Right ventricle myocardium inferior (tissue), 1 donor: ENCODE results near the gene SARS2. TPM values are rescaled to one million over a fixed set of nuclear protein-coding genes. Genes with fewer than 3 reads are reported as not detected.
A peak's percentile ranks its signal among the peaks of the same experiment; 100 is the strongest.

Experiments used
- ATAC-seq: fragments of 200-7000 bp; cut with Tn5 transposase; one replicate; pipeline ENCODE4 v1.9.1; 2020; ENCODE audit warnings: mild to moderate bottlenecking, moderate library complexity
- DNase-seq: peaks from one replicate; pipeline ENCODE4 v3.0.0; 2021; ENCODE audit errors: missing footprints
- intact Hi-C: fragments of 100-400 bp; cut with DNase I; formaldehyde crosslinking; loops from one replicate; pipeline ENCODE4 v1.11.0; 2022
- total RNA-seq: library from RNA; stranded (reverse); fragmentation: NEBNext Ultra II Directional; extraction: Animal tissue kit (Norgen Biotek cat#: 25700); gene quantifications from one replicate; pipeline ENCODE4 v1.2.1, GENCODE V29; 2021
- donor health status: DM: no; HTN: yes; CAD: no; lungs with severe emphysema.

The SARS2 gene
- total RNA-seq, 1 donor from 2014 or later: 16.0 TPM

GRCh38 chr19:38921420-38922274 lies 8.9 kb downstream of the SARS2 start:
- ATAC-seq: no peak
- DNase-seq: no peak
- intact Hi-C loops: no loop called here

- ATAC-seq: no peak
- intact Hi-C loops: no loop called here
Observed at GRCh38 chr19:38920602-38921419, 9.8 kb downstream of the SARS2 start.

GRCh38 chr19:38919837-38920601 lies 10.5 kb downstream of the SARS2 start:
- DNase-seq (no peak), ATAC-seq (no peak)
- intact Hi-C loops: no loop called here

More at GRCh38 chr19:38920602-38921419, 9.8 kb downstream of the SARS2 start:
- DNase-seq: no peak

- DNase-seq: no peak
- no peak for ATAC-seq
- intact Hi-C loops: no loop called here
Observed at GRCh38 chr19:38918526-38918925, 12.0 kb downstream of the SARS2 start.

- intact Hi-C loops: no loop called here
- no peak for DNase-seq
- peak; percentile 30 for ATAC-seq
Observed at GRCh38 chr19:38917921-38918491, 12.6 kb downstream of the SARS2 start.

GRCh38 chr19:38917516-38917915 lies 13.0 kb downstream of the SARS2 start:
- no peak for ATAC-seq
- no peak for DNase-seq
- intact Hi-C loops: no loop called here

- intact Hi-C loops: no loop called here
- no peak for DNase-seq
- ATAC-seq: no peak
Observed at GRCh38 chr19:38915329-38916321, 14.9 kb downstream of the SARS2 start.

- DNase-seq (no peak), ATAC-seq (no peak)
- intact Hi-C loops: no loop called here
Observed at GRCh38 chr19:38913958-38914357, 16.6 kb downstream of the SARS2 start.

GRCh38 chr19:38912600-38913514 lies 17.7 kb downstream of the SARS2 start:
- ATAC-seq (no peak), DNase-seq (no peak)
- intact Hi-C loops: no loop called here

- DNase-seq (no peak), ATAC-seq (no peak)
- intact Hi-C loops: no loop called here
Observed at GRCh38 chr19:38911388-38912001, 19.1 kb downstream of the SARS2 start.

GRCh38 chr19:38910488-38910887 lies 20.1 kb downstream of the SARS2 start:
- no peak for ATAC-seq
- DNase-seq: no peak
- intact Hi-C loops: no loop called here

- no peak for DNase-seq
- ATAC-seq: no peak
- intact Hi-C loops: no loop called here
Observed at GRCh38 chr19:38908911-38909310, 21.7 kb downstream of the SARS2 start.

- DNase-seq (no peak), ATAC-seq (no peak)
Observed at GRCh38 chr19:38907670-38908069, 22.9 kb downstream of the SARS2 start.

GRCh38 chr19:38907227-38907626 lies 23.3 kb downstream of the SARS2 start:
- intact Hi-C loops: no loop called here
- ATAC-seq (no peak), DNase-seq (no peak)

More at GRCh38 chr19:38907670-38908069, 22.9 kb downstream of the SARS2 start:
- intact Hi-C loops: no loop called here

- intact Hi-C loops: no loop called here
- DNase-seq: no peak
Observed at GRCh38 chr19:38905620-38906019, 24.9 kb downstream of the SARS2 start.

More at GRCh38 chr19:38905620-38906019, 24.9 kb downstream of the SARS2 start:
- ATAC-seq: no peak
